ENCODE data around the gene SLC51A. TPM values are rescaled to one million over a fixed set of nuclear protein-coding genes. Genes with fewer than 3 reads are reported as not detected.
A peak's percentile ranks its signal among the peaks of the same experiment; 100 is the strongest.

Gene SLC51A
- total and polyA plus RNA-seq, 9 of the 15 experiments (the other 6 are each of a cell fraction or from before 2014, with no cell fraction given), result 0.35 to 0.38 TPM; not detected in 7

DNA sequence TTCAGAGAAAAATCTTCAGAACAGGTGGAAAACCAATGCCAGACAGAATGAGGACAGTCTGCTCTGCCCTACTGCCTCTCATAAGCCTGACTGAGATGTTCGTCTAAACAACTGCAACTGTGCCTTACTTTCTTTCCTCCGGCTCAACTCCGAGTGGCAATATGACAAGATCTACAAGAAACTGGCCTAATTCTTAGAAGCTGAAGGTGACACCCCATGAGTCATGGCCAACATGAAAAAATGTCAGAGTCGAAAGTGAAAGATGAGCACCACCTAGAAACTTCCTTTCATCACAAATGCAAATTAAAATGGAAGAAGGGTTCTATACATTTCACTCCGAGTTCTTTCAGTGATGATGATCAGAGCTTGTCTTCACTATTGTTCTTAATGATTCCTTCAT lies 58.3 kb downstream of the SLC51A start (continued):
- TF ChIP-seq ARID1B (IDR thresholded peaks at IDR 0.05) (peak; percentile 81), MYC (IDR thresholded peaks at IDR 0.05; ENCODE audit: low read depth, low read length) (no peak), MYC (CRISPR knock-in tag; IDR thresholded peaks at IDR 0.05; ENCODE audit: borderline replicate concordance, low read depth) (no peak), NRF1 (conservative IDR thresholded peaks at IDR 0.05 in 1 of 2, IDR thresholded peaks at IDR 0.05 in 1 of 2) (peak in 1 of 2 experiments; percentile 23; a peak in 1 of 4 replicates), DNMT1 (IDR thresholded peaks at IDR 0.05) (no peak), MCM2 (IDR thresholded peaks at IDR 0.05; ENCODE audit: low read depth) (no peak), ELF4 (CRISPR knock-in tag; IDR thresholded peaks at IDR 0.05) (no peak), SMARCE1 (IDR thresholded peaks at IDR 0.05) (peak; percentile 81), ZNF589 (CRISPR knock-in tag; IDR thresholded peaks at IDR 0.05; ENCODE audit: low read depth) (0 out of 2 replicates have a peak, but pooled peaks have one; percentile 13), NCOA6 (IDR thresholded peaks at IDR 0.05) (no peak), RNF2 (IDR thresholded peaks at IDR 0.05) (0 out of 2 replicates have a peak, but pooled peaks have one; percentile 21), POLR2AphosphoS5 (IDR thresholded peaks at IDR 0.05; ENCODE audit: control insufficient read depth, insufficient read depth, low read depth, low read length) (0 out of 2 replicates have a peak, but pooled peaks have one; percentile 32), SOX6 (IDR thresholded peaks at IDR 0.05) (peak; percentile 44; the same call in 1 of the 2 replicates), ZEB2 (IDR thresholded peaks at IDR 0.05) (peak; percentile 34; the same call in 1 of the 2 replicates), RCOR1 (IDR thresholded peaks at IDR 0.05; ENCODE audit: borderline replicate concordance in 1 of 2, low read depth in 2 of 2, low read length in 2 of 2) (peak in 1 of 2 experiments; percentile 43; a peak in 1 of 4 replicates)
- TF ChIP-seq, protein P1, sequence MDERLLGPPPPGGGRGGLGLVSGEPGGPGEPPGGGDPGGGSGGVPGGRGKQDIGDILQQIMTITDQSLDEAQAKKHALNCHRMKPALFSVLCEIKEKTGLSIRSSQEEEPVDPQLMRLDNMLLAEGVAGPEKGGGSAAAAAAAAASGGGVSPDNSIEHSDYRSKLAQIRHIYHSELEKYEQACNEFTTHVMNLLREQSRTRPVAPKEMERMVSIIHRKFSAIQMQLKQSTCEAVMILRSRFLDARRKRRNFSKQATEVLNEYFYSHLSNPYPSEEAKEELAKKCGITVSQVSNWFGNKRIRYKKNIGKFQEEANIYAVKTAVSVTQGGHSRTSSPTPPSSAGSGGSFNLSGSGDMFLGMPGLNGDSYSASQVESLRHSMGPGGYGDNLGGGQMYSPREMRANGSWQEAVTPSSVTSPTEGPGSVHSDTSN (CRISPR knock-in tag; IDR thresholded peaks at IDR 0.05; ENCODE audit: low read depth), result no peak
- TF ChIP-seq, protein P1 (tag; conservative IDR thresholded peaks at IDR 0.05; ENCODE audit: low read depth), result peak; percentile 76

Measured in K562 (cell line).